Stimulated activated CD4-positive, alpha-beta T cell treated with anti-CD3 and anti-CD28 coated beads, Interleukin-2, amount 100 ng/mL, for 48 hours (primary cell): ENCODE results near the gene WNT8B.
A peak's percentile ranks its signal among the peaks of the same experiment; 100 is the strongest.

ENCODE experiments used
- DNase-seq, 2 donors: peaks; one replicate each; pipeline ENCODE4 v3.0.0-alpha.2; 2020

Gene WNT8B

GRCh38 chr10:100485366-100485765 is 22.6 kb downstream of the WNT8B start:
- no peak for DNase-seq

- no peak for DNase-seq
Observed at GRCh38 chr10:100485801-100486495, 23.1 kb downstream of the WNT8B start.

- no peak for DNase-seq
Observed at GRCh38 chr10:100487529-100487928, 24.7 kb downstream of the WNT8B start.

GRCh38 chr10:100489396-100489795 is 26.6 kb downstream of the WNT8B start:
- DNase-seq: no peak

- DNase-seq: no peak
Observed at GRCh38 chr10:100490531-100490930, 27.7 kb downstream of the WNT8B start.

GRCh38 chr10:100496567-100496966 is 33.8 kb downstream of the WNT8B start:
- no peak for DNase-seq

GRCh38 chr10:100498059-100498458 is 35.2 kb downstream of the WNT8B start:
- DNase-seq: no peak

GRCh38 chr10:100501423-100501822 is 38.6 kb downstream of the WNT8B start:
- no peak for DNase-seq

- DNase-seq: no peak
Observed at GRCh38 chr10:100502926-100503494, 40.2 kb downstream of the WNT8B start.

- no peak for DNase-seq
Observed at GRCh38 chr10:100504096-100504495, 41.3 kb downstream of the WNT8B start.

GRCh38 chr10:100505164-100505563 is 42.4 kb downstream of the WNT8B start:
- DNase-seq: no peak

GRCh38 chr10:100506596-100507356 is 44.0 kb downstream of the WNT8B start:
- no peak for DNase-seq

- DNase-seq: no peak
Observed at GRCh38 chr10:100507357-100507732, 44.5 kb downstream of the WNT8B start.

- DNase-seq: no peak
Observed at GRCh38 chr10:100508266-100508665, 45.5 kb downstream of the WNT8B start.

- peak; percentile 30 to 31 for DNase-seq
Observed at GRCh38 chr10:100508691-100509150, 45.9 kb downstream of the WNT8B start.

GRCh38 chr10:100509241-100509840 is 46.5 kb downstream of the WNT8B start:
- peak; percentile 24 to 48 for DNase-seq

- peak in 1 of 2 donors; percentile 44 for DNase-seq
Observed at GRCh38 chr10:100510533-100511308, 47.9 kb downstream of the WNT8B start.

- DNase-seq: no peak
Observed at GRCh38 chr10:100515612-100516011, 52.8 kb downstream of the WNT8B start.

GRCh38 chr10:100516847-100517246 is 54.0 kb downstream of the WNT8B start:
- DNase-seq: no peak

GRCh38 chr10:100518761-100519241 is 56.0 kb downstream of the WNT8B start:
- peak; percentile 62 to 64 for DNase-seq

- DNase-seq: no peak
Observed at GRCh38 chr10:100519311-100520051, 56.7 kb downstream of the WNT8B start, which contains the start of gene SEC31B. Gene SEC31B, minus strand, starts transcription at chr10:100519861. Its CDS starts 2,909 bp downstream, at chr10:100516952.

- DNase-seq: no peak
Observed at GRCh38 chr10:100520811-100521210, 58.0 kb downstream of the WNT8B start.
